Activated CD8-positive, alpha-beta memory T cell treated with anti-CD3 and anti-CD28 coated beads for 36 hours (primary cell): ENCODE measurements around the gene OR51S1. TPM values are rescaled to one million over a fixed set of nuclear protein-coding genes. Genes with fewer than 3 reads are reported as not detected.
"Not testable (repeated sequence)": the region's sequence is repeated elsewhere in the genome, so short reads cannot be mapped to it uniquely, and the experiment has no call there.

Experiments
- CTCF ChIA-PET: fragments of 350-600 bp; sonication (Branson Sonifier 250); formaldehyde crosslinking; loops from one replicate; lab custom pipeline; 2021; ENCODE audit warnings: antibody characterized with exemption; lab: Charles Lee
- POLR2A ChIA-PET: fragments of 350-600 bp; sonication (Branson Sonifier 250); formaldehyde crosslinking; loops from one replicate; lab custom pipeline; 2021; ENCODE audit warnings: antibody characterized with exemption; lab: Charles Lee
- total RNA-seq, 2 experiments: library from RNA; stranded (reverse); gene quantifications; one replicate each; pipeline ENCODE4 v1.2.3, GENCODE V29; 2021

OR51S1 gene, protein sequence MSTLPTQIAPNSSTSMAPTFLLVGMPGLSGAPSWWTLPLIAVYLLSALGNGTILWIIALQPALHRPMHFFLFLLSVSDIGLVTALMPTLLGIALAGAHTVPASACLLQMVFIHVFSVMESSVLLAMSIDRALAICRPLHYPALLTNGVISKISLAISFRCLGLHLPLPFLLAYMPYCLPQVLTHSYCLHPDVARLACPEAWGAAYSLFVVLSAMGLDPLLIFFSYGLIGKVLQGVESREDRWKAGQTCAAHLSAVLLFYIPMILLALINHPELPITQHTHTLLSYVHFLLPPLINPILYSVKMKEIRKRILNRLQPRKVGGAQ
- not detected for total RNA-seq

DNA sequence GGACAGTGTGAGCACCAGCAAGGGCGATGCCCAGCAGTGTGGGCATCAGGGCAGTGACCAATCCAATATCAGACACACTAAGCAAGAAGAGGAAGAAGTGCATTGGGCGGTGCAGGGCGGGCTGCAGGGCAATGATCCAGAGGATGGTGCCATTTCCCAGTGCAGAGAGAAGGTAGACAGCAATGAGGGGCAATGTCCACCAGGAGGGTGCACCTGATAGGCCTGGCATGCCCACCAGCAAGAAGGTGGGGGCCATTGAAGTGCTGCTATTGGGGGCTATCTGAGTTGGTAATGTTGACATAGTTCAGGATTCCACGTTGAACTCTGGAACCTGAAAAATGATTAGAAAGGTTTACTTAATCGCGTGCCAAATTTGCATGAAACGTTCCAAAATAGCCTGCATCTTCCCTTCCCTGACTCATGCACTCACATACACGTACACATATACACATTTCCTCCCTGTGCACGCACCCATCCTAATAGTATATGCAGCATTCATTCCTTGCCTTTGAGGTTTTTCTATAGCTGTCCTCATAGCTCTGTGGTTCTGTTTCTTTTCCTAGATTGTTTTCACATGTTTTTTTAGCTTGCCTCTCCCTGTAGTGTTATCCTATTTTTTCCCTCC is at the start of gene OR51S1:
Gene OR51S1, minus strand, starts transcription at position 301 of the 625 bp plus-strand sequence. Its CDS starts 0 bp downstream, at position 301.
- ChIA-PET CTCF (no interaction called here), POLR2A (no interaction called here)

DNA sequence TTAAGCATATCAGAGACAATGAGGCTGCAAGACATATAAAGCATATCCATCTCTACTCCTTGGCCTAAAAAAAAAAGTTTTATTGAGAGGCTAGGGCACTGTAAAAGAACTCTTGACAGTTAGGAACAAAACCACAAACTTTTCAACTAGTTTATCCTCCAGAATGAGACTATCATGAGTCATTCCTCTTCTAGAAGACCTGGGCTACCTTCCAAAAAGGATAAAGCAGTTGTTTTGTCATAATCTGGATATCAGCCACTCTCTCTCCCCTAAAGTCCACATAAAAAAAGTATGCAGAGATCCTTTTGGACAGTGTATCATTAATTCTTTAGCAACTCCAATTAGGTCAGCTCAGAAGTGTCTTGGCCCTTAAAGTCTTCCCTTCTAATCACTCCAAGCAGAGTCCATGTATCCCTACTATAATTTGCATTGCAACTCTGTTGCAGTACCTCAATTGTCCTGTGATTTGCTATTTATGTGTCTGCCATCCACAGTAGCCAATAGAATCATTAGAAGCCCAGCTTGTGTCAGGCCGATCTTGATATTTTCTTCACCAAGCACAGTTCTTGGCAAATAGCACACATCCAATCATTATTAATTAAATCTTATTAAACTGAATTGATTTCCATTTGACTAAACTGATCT is 43.1 kb upstream of the OR51S1 start:
- POLR2A ChIA-PET, result no interaction called here
- CTCF ChIA-PET, result no interaction called here

DNA sequence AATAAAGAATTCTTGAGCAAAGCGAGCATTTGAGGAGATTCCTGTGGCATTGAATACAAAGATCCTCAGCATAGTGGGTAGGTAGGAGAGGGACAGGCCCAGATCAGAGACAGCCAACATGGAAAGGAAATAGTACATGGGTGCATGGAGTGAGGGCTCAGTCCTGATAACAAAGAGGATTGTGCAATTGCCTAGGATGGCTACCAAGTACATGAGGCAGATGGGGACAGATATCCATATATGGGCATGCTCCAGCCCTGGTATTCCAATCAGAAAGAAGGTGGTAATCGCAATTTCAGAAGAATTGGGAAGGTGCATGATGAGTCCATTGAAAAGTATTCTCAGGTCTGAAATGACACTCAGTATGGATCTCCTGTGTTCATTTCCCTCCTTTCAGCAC is 41.3 kb upstream of the OR51S1 start:
- POLR2A ChIA-PET, result no interaction called here
- CTCF ChIA-PET, result no interaction called here

DNA sequence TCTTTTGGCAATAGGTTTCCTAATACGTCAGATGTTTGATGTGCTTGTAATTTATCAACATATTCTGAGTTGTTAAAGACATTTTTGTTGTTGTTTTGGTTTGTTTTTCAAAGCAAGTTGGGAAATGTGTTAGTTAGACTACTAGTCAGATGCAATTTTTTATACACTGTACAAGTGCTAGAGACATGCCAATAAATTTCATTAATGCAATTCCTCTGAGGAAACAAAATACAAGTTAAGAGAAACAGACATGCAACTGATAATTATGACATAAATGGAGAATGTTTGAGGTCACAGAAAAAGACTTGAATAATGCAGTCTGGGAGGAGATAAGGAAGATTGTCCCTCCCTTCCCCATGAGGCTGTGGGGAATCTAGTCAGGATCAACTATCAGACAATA is 38.6 kb upstream of the OR51S1 start:
- POLR2A ChIA-PET, result no interaction called here
- CTCF ChIA-PET, result no interaction called here

DNA sequence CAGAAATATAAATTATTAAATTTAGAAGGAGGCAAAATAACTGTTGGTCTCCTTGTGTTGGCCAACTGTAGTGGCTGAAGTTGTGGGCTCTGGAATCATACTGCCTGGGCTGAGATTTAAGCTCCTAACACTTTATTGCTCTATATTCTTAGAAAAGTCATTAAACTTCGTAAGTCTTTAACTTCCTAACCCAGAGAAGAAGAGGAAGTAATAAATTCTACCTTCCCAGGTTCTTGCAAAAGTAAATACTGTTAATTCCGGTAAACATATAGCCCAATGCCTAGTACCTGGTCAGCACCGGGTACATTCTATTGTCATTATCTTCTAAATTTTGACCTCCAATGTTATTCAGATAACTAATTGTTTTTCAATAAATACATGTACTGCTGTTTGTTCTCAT is 37.2 kb upstream of the OR51S1 start:
- POLR2A ChIA-PET, result no interaction called here
- CTCF ChIA-PET, result no interaction called here

DNA sequence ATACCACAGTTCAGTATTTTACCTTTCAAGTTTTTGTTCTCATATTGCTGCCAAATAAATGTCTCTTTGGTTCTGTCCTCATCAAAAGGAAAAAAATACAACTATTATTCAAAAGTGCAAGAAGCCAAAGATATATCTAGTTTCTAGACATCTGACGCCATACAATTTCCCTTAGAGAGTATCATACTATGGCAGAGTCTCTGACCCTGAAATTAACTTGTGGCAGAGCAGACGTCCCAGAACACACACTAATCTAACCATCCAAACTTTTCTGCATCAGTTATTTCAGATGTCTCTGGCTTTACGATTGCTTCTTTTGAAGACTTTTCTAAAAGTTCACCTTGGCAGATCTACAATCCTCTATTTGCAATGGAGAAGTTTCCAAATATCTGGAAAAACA is 35.4 kb upstream of the OR51S1 start:
- ChIA-PET POLR2A (no interaction called here), CTCF (no interaction called here)

DNA sequence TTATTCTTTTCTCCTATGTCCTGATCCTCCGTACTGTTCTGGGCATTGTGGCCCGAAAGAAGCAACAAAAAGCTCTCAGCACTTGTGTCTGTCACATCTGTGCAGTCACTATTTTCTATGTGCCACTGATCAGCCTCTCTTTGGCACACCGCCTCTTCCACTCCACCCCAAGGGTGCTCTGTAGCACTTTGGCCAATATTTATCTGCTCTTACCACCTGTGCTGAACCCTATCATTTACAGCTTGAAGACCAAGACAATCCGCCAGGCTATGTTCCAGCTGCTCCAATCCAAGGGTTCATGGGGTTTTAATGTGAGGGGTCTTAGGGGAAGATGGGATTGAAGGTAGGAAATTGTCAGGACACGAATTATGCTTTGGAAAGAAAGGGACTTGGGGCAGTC is 33.5 kb upstream of the OR51S1 start:
- POLR2A ChIA-PET, result no interaction called here
- CTCF ChIA-PET, result no interaction called here

DNA sequence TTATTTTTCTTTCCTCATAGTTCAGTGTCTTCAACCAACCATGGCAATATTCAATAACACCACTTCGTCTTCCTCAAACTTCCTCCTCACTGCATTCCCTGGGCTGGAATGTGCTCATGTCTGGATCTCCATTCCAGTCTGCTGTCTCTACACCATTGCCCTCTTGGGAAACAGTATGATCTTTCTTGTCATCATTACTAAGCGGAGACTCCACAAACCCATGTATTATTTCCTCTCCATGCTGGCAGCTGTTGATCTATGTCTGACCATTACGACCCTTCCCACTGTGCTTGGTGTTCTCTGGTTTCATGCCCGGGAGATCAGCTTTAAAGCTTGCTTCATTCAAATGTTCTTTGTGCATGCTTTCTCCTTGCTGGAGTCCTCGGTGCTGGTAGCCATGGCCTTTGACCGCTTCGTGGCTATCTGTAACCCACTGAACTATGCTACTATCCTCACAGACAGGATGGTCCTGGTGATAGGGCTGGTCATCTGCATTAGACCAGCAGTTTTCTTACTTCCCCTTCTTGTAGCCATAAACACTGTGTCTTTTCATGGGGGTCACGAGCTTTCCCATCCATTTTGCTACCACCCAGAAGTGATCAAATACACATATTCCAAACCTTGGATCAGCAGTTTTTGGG is 33.0 kb upstream of the OR51S1 start, which contains the start of gene OR51T1:
Gene OR51T1, plus strand, starts transcription at position 41 of the 641 bp plus-strand sequence. Its CDS starts 0 bp downstream, at position 41.
- CTCF ChIA-PET, result no interaction called here
- POLR2A ChIA-PET, result no interaction called here

DNA sequence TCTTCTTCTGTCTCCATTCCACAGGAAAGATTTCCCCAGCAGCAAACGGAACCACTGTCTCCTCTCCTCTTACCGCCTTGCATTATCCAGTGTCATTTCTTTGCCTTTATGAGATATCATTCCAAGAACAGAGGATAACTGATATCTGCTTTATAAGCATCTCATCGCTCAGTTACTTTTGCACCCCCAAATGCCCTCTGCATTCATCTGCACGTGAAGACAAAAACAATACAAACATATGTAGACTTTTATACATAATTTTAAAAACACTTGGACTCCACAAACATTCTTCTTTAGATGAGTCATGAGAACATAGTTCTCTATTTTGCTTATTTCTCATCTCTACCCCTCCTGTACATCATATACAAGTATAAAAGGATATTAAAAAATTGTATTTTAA is 32.2 kb upstream of the OR51S1 start:
- ChIA-PET CTCF (no interaction called here), POLR2A (no interaction called here)

DNA sequence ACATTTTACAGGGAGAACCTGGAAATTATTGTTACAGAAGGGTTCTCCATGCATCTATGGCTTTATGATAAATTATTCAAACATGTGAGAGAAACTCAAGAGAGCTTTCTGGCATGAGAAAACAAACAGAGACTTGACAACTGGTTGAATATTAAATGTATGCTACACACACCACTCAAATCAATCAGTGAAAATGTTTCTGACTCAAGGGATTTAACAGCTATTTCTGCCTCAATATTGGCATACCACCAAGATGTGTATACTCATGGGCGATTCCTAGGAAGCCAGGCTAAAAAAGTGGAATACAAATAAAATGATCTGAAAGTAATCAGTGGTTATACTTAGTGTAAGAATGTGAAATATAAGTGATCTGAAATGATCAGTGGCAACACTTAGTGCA is 16.8 kb upstream of the OR51S1 start:
- POLR2A ChIA-PET, result no interaction called here

DNA sequence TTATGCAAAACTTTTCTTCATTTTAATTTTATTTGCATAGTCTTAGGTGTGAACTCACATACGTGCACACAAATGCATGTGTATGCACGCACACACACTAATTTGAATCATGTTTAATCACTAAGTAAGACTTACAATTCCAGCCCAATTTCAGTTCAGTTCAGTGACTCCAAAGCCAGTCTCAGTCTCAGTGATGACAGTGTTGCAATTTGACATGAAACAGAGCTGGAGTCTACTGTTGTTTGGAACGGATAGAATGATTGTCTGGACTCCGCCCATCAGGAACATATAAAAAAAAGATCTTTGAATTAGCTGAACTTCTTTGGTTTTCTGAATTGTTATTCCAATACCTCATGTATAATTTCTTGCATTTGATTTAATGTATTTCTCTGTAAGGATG is 14.9 kb upstream of the OR51S1 start:
- POLR2A ChIA-PET, result no interaction called here
- CTCF ChIA-PET, result no interaction called here

More for the DNA sequence above, 16.8 kb upstream of the OR51S1 start:
- CTCF ChIA-PET, result no interaction called here

DNA sequence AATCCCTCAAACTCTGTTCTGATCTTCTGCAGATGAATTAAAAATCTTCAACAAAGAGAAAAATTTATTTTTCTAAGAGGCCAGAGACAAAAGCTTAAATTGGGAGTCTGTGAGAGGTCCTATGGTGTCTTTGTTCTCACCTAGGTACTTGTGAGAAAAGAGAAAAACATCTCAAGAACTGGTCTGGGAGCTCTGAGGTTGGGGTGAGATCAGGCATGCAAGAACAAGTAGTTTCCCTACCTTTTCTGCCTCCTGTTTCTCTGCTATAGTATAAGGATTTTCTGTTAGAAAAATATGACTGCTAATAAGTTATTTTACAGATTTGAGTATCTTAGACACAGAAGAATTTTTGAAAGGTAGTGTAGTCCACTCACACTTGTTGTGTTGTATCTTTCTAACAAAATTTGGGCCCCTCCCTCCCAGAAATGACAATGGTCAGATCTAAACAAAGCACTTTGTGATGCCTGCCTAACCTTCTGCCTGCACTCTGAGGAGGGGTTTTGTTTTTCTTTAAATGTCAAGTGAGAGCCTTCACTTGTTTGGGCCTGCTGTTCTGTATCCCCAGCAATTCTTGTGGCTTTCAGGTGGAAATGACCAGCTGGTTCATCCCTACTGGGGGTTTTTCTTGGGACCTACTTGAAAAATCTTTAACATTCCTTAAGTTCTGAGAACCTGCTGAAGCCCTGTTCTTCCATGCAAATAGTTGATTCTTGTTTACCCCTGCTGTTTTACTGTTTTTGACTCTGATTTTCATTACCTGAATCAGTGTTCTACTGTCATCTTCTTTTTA is 13.6 kb upstream of the OR51S1 start:
- ChIA-PET POLR2A (no interaction called here), CTCF (no interaction called here)

DNA sequence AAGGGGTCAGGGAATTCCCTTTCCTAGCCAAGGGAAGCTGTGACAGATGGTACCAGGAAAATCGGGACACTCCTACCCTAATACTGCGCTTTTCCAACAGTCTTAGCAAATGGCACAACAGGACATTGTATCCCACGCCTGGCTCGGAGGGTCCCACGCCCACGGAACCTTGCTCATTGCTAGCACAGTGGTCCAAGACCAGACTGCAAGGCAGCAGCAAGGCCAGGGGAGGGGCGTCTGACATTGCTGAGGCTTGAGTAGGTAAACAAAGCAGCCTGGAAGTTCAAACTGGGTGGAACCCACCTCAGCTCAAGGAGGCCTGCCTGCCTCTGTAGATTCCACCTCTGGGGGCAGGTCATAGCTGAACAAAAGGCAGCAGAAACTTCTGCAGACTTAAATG is 5.3 kb upstream of the OR51S1 start:
- CTCF ChIA-PET, POLR2A ChIA-PET: not testable (repeated sequence)

DNA sequence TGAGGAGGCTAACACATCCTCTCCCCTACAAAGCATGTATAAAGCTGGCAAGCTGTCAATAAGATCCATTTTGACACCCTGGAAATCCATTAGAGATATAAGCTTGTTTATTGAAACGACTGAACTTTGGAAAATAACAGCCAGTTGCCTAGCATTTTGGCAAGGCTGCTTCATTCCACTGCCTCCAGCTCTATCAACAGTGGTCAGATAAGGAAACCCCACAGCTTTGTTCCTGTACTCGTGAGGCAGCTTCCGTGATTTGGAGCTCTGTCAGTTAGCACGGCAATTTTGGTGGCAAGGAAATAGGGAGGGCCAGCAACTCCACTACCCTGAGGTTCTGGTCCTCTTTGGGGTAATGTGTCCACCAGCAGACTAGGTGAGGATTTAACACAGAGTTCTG is 2.0 kb upstream of the OR51S1 start:
- ChIA-PET CTCF (no interaction called here), POLR2A (no interaction called here)

DNA sequence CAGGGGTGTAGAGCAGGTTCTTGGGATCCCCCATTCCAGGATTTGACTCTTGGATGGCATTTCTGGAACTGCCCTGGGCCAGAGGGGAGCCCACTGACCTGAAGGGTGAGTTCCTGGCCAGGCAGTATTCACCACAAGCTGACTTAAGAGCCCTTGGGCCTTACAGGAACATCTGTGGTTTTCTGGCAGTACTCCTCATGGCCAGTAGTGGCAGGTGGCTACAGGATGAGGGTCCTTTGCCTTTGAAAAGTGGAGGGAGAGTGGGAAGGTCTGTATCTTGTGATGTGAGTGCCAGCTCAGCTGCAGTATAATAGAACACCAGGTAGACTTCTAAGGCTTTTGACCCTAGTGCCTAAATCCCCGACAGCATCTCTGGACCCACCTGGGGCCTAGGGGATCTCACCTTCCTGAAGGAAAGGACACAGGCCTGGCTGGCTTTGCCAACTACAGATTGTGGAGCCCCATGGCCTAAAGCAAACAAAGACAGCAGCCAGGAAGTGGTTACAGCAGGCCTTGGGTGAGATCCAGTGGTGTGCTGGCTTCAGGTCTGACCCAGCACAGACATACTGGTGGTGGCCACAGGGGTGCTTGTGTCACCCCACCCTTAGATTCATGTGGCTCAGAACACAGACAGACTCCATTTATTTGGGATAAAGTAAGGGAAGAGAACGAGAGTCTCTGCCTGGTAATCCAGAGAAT is 9.0 kb downstream of the OR51S1 start:
- ChIA-PET POLR2A (no interaction called here), CTCF (no interaction called here)

DNA sequence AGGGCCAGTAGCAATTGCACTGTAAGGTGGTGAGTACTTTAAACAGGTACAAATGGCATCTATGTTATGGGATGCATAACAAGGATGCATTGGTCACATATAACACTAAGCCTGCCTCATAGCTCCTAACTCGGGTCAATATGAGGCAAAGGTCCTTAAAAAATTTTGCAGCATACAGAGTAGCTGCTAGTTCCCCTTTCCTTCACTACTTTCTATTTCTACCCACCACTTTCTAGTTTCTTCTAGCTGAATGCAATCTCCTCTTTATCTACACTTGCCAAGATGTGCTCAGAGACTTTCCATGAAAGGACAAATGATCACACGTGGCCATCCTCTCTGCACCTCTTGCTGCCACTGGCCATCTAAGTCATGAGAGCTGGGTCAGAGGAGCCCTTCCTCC is 18.1 kb downstream of the OR51S1 start:
- ChIA-PET POLR2A (no interaction called here), CTCF (no interaction called here)

DNA sequence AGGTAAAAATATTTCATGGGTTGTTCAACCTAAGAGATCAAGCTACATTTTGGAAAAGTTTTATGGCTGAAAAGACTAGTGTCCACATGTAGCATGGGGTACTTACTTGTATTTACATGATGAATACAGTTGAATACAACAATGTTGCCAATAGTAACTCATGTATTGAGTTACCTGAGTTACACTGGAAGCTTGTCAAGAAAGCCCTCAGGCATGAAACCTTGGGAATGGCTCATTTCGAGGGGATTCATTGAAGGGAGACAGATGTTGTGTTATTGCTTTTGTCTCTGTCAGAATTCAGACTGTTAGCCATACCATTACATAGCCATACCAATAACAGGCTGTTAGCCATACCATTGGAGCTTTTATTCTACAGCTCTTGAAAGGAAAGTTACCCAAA is 18.7 kb downstream of the OR51S1 start:
- ChIA-PET POLR2A (no interaction called here), CTCF (no interaction called here)

DNA sequence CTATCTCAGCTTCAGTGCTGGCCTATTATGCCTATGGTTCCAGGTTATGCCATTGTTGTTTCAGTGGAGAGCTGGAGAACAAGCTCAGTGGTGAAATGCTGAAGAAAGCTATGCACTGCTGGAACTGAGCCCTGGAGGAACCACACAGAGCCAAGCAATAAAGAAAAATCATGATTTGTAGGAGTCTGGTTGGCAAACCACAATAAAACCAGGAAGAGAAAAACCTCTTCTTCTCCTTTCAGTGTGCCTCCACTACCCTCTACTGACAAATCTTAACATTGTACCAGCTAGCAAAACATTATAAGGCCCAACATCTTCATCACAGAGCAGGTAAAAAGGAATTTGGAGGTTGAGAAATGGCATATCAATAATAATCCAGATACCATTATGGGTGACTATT is 22.6 kb downstream of the OR51S1 start:
- CTCF ChIA-PET, result no interaction called here

DNA sequence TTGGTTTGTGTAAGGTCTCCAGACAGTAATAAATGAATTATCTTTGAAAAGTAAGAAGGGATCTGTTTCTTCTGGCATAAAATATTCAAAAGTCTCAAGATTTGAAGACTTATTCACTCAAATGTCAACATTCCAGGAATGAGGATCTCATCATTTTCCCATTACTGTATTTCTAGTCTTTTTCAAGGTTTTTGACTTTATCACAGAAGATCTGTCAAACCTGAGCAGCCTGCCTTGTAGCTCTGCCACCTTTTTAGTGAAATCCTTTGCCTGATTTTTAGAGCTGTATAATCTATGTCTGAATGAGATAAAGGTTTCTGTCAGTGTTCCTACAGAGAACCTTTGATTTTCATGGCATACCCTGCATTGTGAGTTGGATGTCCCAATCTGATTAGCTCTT is 23.9 kb downstream of the OR51S1 start:
- CTCF ChIA-PET, result interaction anchor here (0.6 kb wide), 1 partner anchor 10 kb away, joined by 3 read pairs; no protein-coding TSS in a partner anchor
- POLR2A ChIA-PET, result no interaction called here

More for the DNA sequence above, 22.6 kb downstream of the OR51S1 start:
- POLR2A ChIA-PET, result no interaction called here
